Measurements from ENCODE around the gene DNAJC1. TPM values are rescaled to one million over a fixed set of nuclear protein-coding genes. Genes with fewer than 3 reads are reported as not detected.
"Not testable (repeated sequence)": the region's sequence is repeated elsewhere in the genome, so short reads cannot be mapped to it uniquely, and the experiment has no call there.

DNAJC1 gene
- total RNA-seq, 4 donors from 2014 or later: 22.8 to 101 (median 49.4) TPM

DNA sequence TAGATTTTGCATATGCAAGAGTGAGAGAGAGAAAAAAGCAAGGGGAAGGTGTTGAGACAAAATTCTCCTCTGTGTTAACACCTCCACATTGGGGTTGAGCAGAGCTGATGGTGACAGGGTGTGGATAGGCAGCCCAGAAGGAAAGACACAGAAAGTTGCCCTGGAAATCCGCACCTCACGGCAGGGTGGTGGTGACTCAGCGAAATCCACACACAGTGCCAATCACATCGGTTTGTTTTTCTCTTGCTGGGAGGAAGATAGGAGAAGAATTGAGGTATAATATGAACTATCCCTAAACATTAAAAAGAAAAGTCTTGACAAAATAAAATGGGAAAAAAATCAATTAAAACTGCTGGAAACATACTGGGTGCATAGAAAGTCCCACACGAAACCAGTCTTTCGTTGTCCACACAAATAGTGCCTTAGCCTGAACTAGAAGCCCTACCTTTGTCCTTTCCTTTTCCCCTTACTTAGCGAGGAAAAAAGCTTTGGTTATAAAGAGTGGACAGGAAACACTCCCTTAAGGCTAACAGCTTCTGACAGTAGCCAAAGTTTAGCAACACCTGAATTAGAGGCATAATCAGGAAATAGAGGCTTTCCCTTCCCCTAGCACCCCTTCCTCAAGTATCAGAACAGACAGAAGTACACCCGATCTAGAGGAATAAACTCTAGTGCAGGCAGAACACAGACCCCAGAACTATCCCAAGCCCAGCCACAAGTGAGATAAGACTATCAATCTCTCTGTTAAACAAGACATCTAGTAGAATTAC, 39.2 kb upstream of the DNAJC1 start:
- no peak for DNase-seq (ENCODE audit: low spot score in 2 of 2)
- no peak for TF ChIP-seq POLR2A (IDR thresholded peaks at IDR 0.05)
- TF ChIP-seq, protein P1, sequence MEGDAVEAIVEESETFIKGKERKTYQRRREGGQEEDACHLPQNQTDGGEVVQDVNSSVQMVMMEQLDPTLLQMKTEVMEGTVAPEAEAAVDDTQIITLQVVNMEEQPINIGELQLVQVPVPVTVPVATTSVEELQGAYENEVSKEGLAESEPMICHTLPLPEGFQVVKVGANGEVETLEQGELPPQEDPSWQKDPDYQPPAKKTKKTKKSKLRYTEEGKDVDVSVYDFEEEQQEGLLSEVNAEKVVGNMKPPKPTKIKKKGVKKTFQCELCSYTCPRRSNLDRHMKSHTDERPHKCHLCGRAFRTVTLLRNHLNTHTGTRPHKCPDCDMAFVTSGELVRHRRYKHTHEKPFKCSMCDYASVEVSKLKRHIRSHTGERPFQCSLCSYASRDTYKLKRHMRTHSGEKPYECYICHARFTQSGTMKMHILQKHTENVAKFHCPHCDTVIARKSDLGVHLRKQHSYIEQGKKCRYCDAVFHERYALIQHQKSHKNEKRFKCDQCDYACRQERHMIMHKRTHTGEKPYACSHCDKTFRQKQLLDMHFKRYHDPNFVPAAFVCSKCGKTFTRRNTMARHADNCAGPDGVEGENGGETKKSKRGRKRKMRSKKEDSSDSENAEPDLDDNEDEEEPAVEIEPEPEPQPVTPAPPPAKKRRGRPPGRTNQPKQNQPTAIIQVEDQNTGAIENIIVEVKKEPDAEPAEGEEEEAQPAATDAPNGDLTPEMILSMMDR (IDR thresholded peaks at IDR 0.05): no peak
- intact Hi-C loops (cut with DNase I; ENCODE audit: low total_unique reads): no loop called here
- no peak overlapping the region for H3K4me3 ChIP-seq (ENCODE audit: low read depth, poor library complexity, severe bottlenecking)
- 51 to 55% methylated on average over 8 of the region's 8 CpGs for WGBS, 2 donors

DNA sequence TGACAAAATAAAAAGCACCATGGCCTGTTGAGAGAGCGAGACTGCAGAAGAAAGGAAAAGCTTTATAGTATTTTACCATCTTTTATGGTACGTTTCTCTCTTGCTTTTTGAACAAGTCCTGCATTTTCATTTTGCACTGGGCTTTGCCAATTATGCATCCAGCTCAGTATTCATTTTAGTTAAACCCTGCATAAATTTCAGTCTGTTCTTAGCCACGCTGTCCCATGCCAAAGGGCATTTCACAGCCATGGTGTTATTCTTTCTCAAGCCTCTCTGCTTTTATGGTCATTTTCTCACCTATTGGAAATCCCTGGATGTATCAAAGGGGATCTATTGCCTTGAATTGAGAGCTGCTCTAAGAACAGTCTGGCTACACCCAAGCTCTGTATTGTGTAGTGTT, 30.8 kb upstream of the DNAJC1 start:
- H3K4me3 ChIP-seq (ENCODE audit: low read depth, poor library complexity, severe bottlenecking): no peak overlapping the region
- intact Hi-C loops (cut with DNase I; ENCODE audit: low total_unique reads): no loop called here
- no peak for TF ChIP-seq POLR2A (IDR thresholded peaks at IDR 0.05)
- TF ChIP-seq, protein P1 (IDR thresholded peaks at IDR 0.05): no peak
- no peak for DNase-seq (ENCODE audit: low spot score in 2 of 2)
- 86 to 88% methylated on average over 3 of the region's 3 CpGs for WGBS, 2 donors

DNA sequence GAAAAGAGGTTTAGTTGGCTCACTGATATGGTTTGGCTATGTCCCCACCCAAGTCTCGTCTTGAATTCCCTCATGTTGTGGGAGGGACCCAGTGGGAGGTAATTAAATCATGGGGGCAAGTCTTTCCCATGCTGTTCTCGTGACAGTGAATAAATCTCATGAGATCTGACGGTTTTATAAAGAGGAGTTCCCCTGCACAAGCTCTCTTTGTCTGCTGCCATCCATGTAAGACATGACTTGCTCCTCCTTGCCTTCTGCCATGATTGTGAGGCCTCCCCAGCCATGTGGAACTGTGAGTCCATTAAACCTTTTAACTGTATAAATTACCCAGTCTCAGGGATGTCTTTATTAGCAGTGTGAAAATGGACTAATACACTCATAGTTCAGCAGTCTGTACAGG, 28.7 kb upstream of the DNAJC1 start:
- DNase-seq (ENCODE audit: low spot score in 2 of 2); H3K4me3 ChIP-seq (ENCODE audit: low read depth, poor library complexity, severe bottlenecking); intact Hi-C loops (cut with DNase I; ENCODE audit: low total_unique reads): not testable (repeated sequence)
- WGBS, 2 donors: 58 to 74% methylated on average over 3 of the region's 3 CpGs

DNA sequence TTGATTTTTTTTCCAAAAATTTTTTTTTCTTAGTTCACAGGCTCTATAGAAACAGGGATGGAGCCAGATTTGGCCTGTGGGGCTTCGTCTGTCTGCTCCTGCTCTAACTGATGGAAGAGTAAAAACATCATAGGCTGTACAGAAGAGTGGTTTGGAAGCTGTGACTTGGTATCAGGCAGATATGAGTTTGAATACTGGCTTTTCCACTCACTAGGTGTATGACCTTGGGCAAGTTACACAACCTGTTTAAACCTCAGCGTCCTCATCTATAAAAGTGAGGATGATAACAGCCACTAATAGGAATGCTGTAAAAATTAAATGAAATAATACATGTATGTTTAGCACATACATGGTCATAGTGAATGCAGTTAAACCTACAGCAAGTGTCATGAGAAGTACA, 26.9 kb upstream of the DNAJC1 start:
- DNase-seq (ENCODE audit: low spot score in 2 of 2): no peak
- H3K4me3 ChIP-seq (ENCODE audit: low read depth, poor library complexity, severe bottlenecking): no peak overlapping the region
- intact Hi-C loops (cut with DNase I; ENCODE audit: low total_unique reads): no loop called here
- WGBS, 2 donors: 78 to 79% methylated on average over 2 of the region's 2 CpGs
- TF ChIP-seq, protein P1 (IDR thresholded peaks at IDR 0.05): no peak
- no peak for TF ChIP-seq POLR2A (IDR thresholded peaks at IDR 0.05)

DNA sequence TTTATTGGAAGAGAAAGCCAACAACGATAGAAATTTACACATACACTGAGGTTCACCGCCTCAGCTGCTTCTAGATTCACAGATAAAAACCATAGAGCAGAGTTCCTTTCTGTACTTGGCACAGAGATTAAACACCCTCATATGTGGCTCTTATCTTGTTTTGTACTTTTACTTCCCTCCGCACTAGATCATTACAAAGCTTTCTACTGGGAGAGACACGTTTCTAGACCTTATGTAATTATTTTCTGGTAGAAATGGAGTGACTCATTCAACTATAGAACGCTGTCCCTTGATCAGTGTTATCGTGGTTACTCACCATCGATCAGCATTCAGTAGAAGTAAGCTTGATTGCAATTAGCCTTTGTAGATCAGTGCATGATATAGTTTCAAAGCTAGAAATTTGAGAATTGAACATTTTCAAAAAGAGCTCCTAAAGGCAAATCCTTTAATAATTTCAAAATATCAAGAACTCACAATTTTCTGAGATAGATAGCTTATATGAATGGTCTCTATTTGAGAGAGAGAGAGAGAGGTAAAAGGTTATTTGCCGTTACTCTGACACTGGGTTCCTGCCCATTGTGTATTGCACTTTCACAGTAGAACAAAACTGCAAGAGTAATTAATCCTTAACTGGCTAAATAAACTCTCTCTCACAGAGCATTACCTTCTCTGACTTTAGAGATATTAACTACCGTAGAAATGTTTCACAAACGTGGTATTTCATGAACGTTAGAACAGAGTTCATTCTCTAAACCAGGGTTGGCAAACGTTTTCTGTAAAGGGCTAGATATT, 26.1 kb upstream of the DNAJC1 start:
- intact Hi-C loops (cut with DNase I; ENCODE audit: low total_unique reads): no loop called here
- no peak for DNase-seq (ENCODE audit: low spot score in 2 of 2)
- TF ChIP-seq, protein P1 (IDR thresholded peaks at IDR 0.05): no peak
- no peak for TF ChIP-seq POLR2A (IDR thresholded peaks at IDR 0.05)
- WGBS, 2 donors: 78% methylated on average over 12 of the region's 12 CpGs
- no peak overlapping the region for H3K4me3 ChIP-seq (ENCODE audit: low read depth, poor library complexity, severe bottlenecking)

Data from lower leg skin (tissue), 4 donors.